GM19372 (cell line): ENCODE data around the gene TMEM239.
A peak's percentile ranks its signal among the peaks of the same experiment; 100 is the strongest.
"Not testable (repeated sequence)": the region's sequence is repeated elsewhere in the genome, so short reads cannot be mapped to it uniquely, and the experiment has no call there.

Experiments
- ATAC-seq: cut with Tn5 transposase; IDR thresholded peaks from one replicate; pipeline ENCODE4 v1.9.1; 2021; ENCODE audit warnings: mild to moderate bottlenecking, low read depth, moderate library complexity; ENCODE audit not compliant: unreplicated experiment

TMEM239 gene

GRCh38 chr20:2799271-2799670 is 16.9 kb upstream of the TMEM239 start:
- no peak for ATAC-seq

- ATAC-seq = peak; percentile 13
Observed at GRCh38 chr20:2799688-2800520, 16.3 kb upstream of the TMEM239 start.

GRCh38 chr20:2800521-2801285 is 15.5 kb upstream of the TMEM239 start, which contains the start of gene CPXM1:
Gene CPXM1 (minus strand): TSS chr20:2800627. CDS start chr20:2800572, 55 bp downstream.
- ATAC-seq = peak; percentile 60

- no peak for ATAC-seq
Observed at GRCh38 chr20:2801286-2801728, 14.9 kb upstream of the TMEM239 start.

GRCh38 chr20:2804041-2804828 is 11.9 kb upstream of the TMEM239 start:
- no peak for ATAC-seq

GRCh38 chr20:2804852-2805688 is 11.1 kb upstream of the TMEM239 start:
- ATAC-seq = no peak

- ATAC-seq = no peak
Observed at GRCh38 chr20:2805689-2806350, 10.3 kb upstream of the TMEM239 start.

GRCh38 chr20:2806351-2806701 is 9.8 kb upstream of the TMEM239 start:
- no peak for ATAC-seq

- no peak for ATAC-seq
Observed at GRCh38 chr20:2807019-2807418, 9.1 kb upstream of the TMEM239 start.

- not testable (repeated sequence) for ATAC-seq
Observed at GRCh38 chr20:2807929-2808328, 8.2 kb upstream of the TMEM239 start.

- no peak for ATAC-seq
Observed at GRCh38 chr20:2809690-2810089, 6.5 kb upstream of the TMEM239 start.

- ATAC-seq = no peak
Observed at GRCh38 chr20:2812189-2812588, 4.0 kb upstream of the TMEM239 start.

- ATAC-seq = no peak
Observed at GRCh38 chr20:2814076-2814475, 2.1 kb upstream of the TMEM239 start.

- no peak for ATAC-seq
Observed at GRCh38 chr20:2814587-2815051, 1.5 kb upstream of the TMEM239 start, which contains the start of gene C20orf141. Gene C20orf141 (plus strand): TSS chr20:2814987. CDS start chr20:2815185, 198 bp downstream.

GRCh38 chr20:2815242-2815900 is 793 bp upstream of the TMEM239 start:
- ATAC-seq = no peak

- no peak for ATAC-seq
Observed at GRCh38 chr20:2816583-2817340, 598 bp downstream of the TMEM239 start.

- no peak for ATAC-seq
Observed at GRCh38 chr20:2817341-2817726, 1.2 kb downstream of the TMEM239 start.
